Gastroesophageal sphincter (tissue), 4 donors: ENCODE results near the gene RAP1GAP2. TPM values are rescaled to one million over a fixed set of nuclear protein-coding genes. Genes with fewer than 3 reads are reported as not detected.
A peak's percentile ranks its signal among the peaks of the same experiment; 100 is the strongest.
"Not testable (repeated sequence)": the region's sequence is repeated elsewhere in the genome, so short reads cannot be mapped to it uniquely, and the experiment has no call there.

ENCODE experiments used
- ATAC-seq: fragments of 150-250 bp; one replicate; pipeline ENCODE4 v1.9.1; 2016; ENCODE audit warnings: mild to moderate bottlenecking, moderate library complexity
- H3K27ac ChIP-seq, 4 donors: fragments of 200-600 bp; sonication (generic) in 3 of 4; 1 replicate in 3 of 4; 2 replicates in 1 of 4; pipeline ENCODE4 v1.5.1; 2016 to 2019
- H3K27me3 ChIP-seq: fragments of 200-600 bp; sonication (generic); one replicate; pipeline ENCODE4 v1.5.1; 2019
- H3K36me3 ChIP-seq, 2 donors: fragments of 200-600 bp; sonication (generic); one replicate each; pipeline ENCODE4 v1.5.1; 2019; ENCODE audit warnings: control low read depth in 1 of 2
- H3K4me1 ChIP-seq, 3 donors: fragments of 200-600 bp; sonication (generic); 1 replicate in 2 of 3; 2 replicates in 1 of 3; pipeline ENCODE4 v1.5.1; 2016 to 2019; ENCODE audit warnings: control low read depth in 2 of 3
- H3K4me3 ChIP-seq, 2 donors: fragments of 200-600 bp; sonication (generic); one replicate each; pipeline ENCODE4 v1.5.1; 2019; ENCODE audit warnings: mild to moderate bottlenecking in 1 of 2, moderate library complexity in 1 of 2
- H3K9me3 ChIP-seq, 3 donors: fragments of 200-600 bp; sonication (generic); one replicate each; pipeline ENCODE4 v1.5.1; 2017 to 2019; ENCODE audit warnings: control low read depth in 2 of 3
- CTCF ChIP-seq, 4 experiments: fragments of 200-600 bp in 2 of 4; fragments of 450-650 bp in 2 of 4; sonication (generic) in 1 of 4; IDR thresholded peaks; one replicate each; pipeline ENCODE4 v1.5.1; 2017 to 2019; ENCODE audit warnings: antibody characterized with exemption in 4 of 4, mild to moderate bottlenecking in 2 of 4, moderate library complexity in 2 of 4
- EP300 ChIP-seq: sonication (generic); formaldehyde crosslinking; IDR thresholded peaks from one replicate; pipeline ENCODE4 v1.6.1; 2017; ENCODE audit warnings: antibody characterized with exemption, mild to moderate bottlenecking
- POLR2A ChIP-seq, 2 donors: fragments of 450-650 bp; IDR thresholded peaks; one replicate each; pipeline ENCODE4 v1.6.1; 2017; ENCODE audit warnings: antibody characterized with exemption in 2 of 2, mild to moderate bottlenecking in 2 of 2, moderate library complexity in 1 of 2
- POLR2AphosphoS5 ChIP-seq: sonication (generic); formaldehyde crosslinking; IDR thresholded peaks from one replicate; pipeline ENCODE4 v1.6.1; 2017; ENCODE audit warnings: antibody characterized with exemption
- WGBS, 2 donors: methylation state at CpG; one replicate each; pipeline ENCODE4 v1.1.5; 2018; ENCODE audit warnings: low coverage in 1 of 2; 5-methylcytosine and 5-hydroxymethylcytosine counted together
- total RNA-seq, 4 donors: library from RNA; depleted of rRNA; stranded (reverse); fragments of >200 nt; gene quantifications; one replicate each; pipeline ENCODE4 v1.1.0, GENCODE V29; 2016

Gene RAP1GAP2
- total RNA-seq, 4 donors from 2014 or later: 8.8 to 19.5 (median 11.3) TPM

- 78 to 88% methylated on average over 4 to 7 of the region's 9 CpGs for WGBS, 2 donors
- no peaks in the 10 kb centered on the region for H3K27me3 ChIP-seq
- peaks cover 0 to 46% of the 10 kb centered on the region in 2 donors for H3K36me3 ChIP-seq
- ATAC-seq: peak; percentile 58
- H3K9me3 ChIP-seq: no peaks in the 10 kb centered on the region
- peaks cover 0 to 1% (median 0%) of the 10 kb centered on the region in 3 donors for H3K4me1 ChIP-seq
- TF ChIP-seq POLR2AphosphoS5 (no peak), CTCF (IDR thresholded peaks at IDR 0.05) (no peak), POLR2A (IDR thresholded peaks at IDR 0.05) (no peak), EP300 (no peak)
- H3K4me3 ChIP-seq: no peak overlapping the region
- H3K27ac ChIP-seq: no peak overlapping the region
Measured at GRCh38 chr17:2990396-2990795, 194.2 kb downstream of the RAP1GAP2 start.

GRCh38 chr17:2991396-2992180, 195.3 kb downstream of the RAP1GAP2 start:
- not testable (repeated sequence) for H3K27ac ChIP-seq, H3K9me3 ChIP-seq, H3K4me3 ChIP-seq, H3K27me3 ChIP-seq, ATAC-seq
- peaks cover 0 to 36% of the 10 kb centered on the region in 2 donors for H3K36me3 ChIP-seq
- WGBS, 2 donors: 92 to 100% methylated on average over 1 to 13 of the region's 21 CpGs
- H3K4me1 ChIP-seq: peaks cover 0 to 13% (median 0%) of the 10 kb centered on the region in 3 donors

- Histone ChIP-seq H3K4me1 (peaks cover 0 to 22% (median 0%) of the 10 kb centered on the region in 3 donors), H3K27me3 (no peaks in the 10 kb centered on the region), H3K36me3 (peaks cover 0 to 31% of the 10 kb centered on the region in 2 donors), H3K4me3 (no peak overlapping the region), H3K9me3 (no peaks in the 10 kb centered on the region), H3K27ac (no peak overlapping the region)
- no peak for ATAC-seq
- no CpG with 5 or more reads among the region's 6 CpGs for WGBS, 2 donors
- TF ChIP-seq POLR2A (IDR thresholded peaks at IDR 0.05): no peak
- no peak for TF ChIP-seq EP300
- TF ChIP-seq POLR2AphosphoS5: no peak
- TF ChIP-seq CTCF (IDR thresholded peaks at IDR 0.05): no peak
Measured at GRCh38 chr17:2994441-2994840, 198.2 kb downstream of the RAP1GAP2 start.

GRCh38 chr17:2995377-2995776, 199.1 kb downstream of the RAP1GAP2 start:
- Histone ChIP-seq H3K27me3 (no peaks in the 10 kb centered on the region), H3K9me3 (no peaks in the 10 kb centered on the region), H3K27ac (peak overlapping the region in 1 of 4 donors; percentile 75), H3K4me1 (peaks cover 0 to 22% (median 0%) of the 10 kb centered on the region in 3 donors), H3K36me3 (peaks cover 0 to 31% of the 10 kb centered on the region in 2 donors), H3K4me3 (no peak overlapping the region)
- 63 to 87% methylated on average over 3 to 7 of the region's 22 CpGs for WGBS, 2 donors
- TF ChIP-seq POLR2A (IDR thresholded peaks at IDR 0.05) (no peak), EP300 (no peak), CTCF (IDR thresholded peaks at IDR 0.05) (no peak), POLR2AphosphoS5 (no peak)
- no peak for ATAC-seq

- no peaks in the 10 kb centered on the region for H3K27me3 ChIP-seq
- WGBS, 2 donors: 68 to 74% methylated on average over 8 to 10 of the region's 17 CpGs
- peaks cover 0 to 22% (median 0%) of the 10 kb centered on the region in 3 donors for H3K4me1 ChIP-seq
- peaks cover 0 to 29% of the 10 kb centered on the region in 2 donors for H3K36me3 ChIP-seq
- no peak for ATAC-seq
- no peaks in the 10 kb centered on the region for H3K9me3 ChIP-seq
- no peak overlapping the region for H3K4me3 ChIP-seq
- TF ChIP-seq POLR2AphosphoS5: peak; percentile 81
- TF ChIP-seq POLR2A (IDR thresholded peaks at IDR 0.05): no peak
- peak overlapping the region in 3 of 4 donors; percentile 25 to 75 (median 63) for H3K27ac ChIP-seq
Measured at GRCh38 chr17:2995886-2996809, 199.9 kb downstream of the RAP1GAP2 start.
